ENCODE data around the gene RAB18.

Gene RAB18

GRCh38 chr10:27537787-27538186 lies 33.7 kb downstream of the RAB18 start:
- H3K9me2 ChIP-seq (replicated peaks; ENCODE audit: insufficient read depth, low read length) = no peaks in the 10 kb centered on the region
- no peaks in the 10 kb centered on the region for H3K79me2 ChIP-seq (ENCODE audit: low read length)
- no peak overlapping the region for H3K27ac ChIP-seq (ENCODE audit: low read length)
- no peak for TF ChIP-seq EZH2 (optimal IDR thresholded peaks at IDR 0.05; ENCODE audit: low read depth, low read length)
- no peak for TF ChIP-seq EZH2phosphoT487 (IDR thresholded peaks at IDR 0.05; ENCODE audit: low read length)
- TF ChIP-seq CTCF (IDR thresholded peaks at IDR 0.05; ENCODE audit: low read length) = no peak
- H2AFZ ChIP-seq (ENCODE audit: low read length) = no peak overlapping the region
- H3F3A ChIP-seq (ENCODE audit: insufficient read depth, low read length) = no peaks in the 10 kb centered on the region
- H3K4me2 ChIP-seq (ENCODE audit: low read depth, low read length) = no peak overlapping the region
- H3K4me3 ChIP-seq (ENCODE audit: low read length) = no peak overlapping the region
- no peaks in the 10 kb centered on the region for H3K9me3 ChIP-seq (replicated peaks; ENCODE audit: insufficient read depth, low read length)
- DNase-seq = no peak
- H3K36me3 ChIP-seq (replicated peaks; ENCODE audit: insufficient read depth, low read length) = 0 out of 2 replicates have a peak, but pooled peaks cover 7% of the 10 kb centered on the region
- no peaks in the 10 kb centered on the region for H4K20me1 ChIP-seq (ENCODE audit: insufficient read depth, low read length)
- no peaks in the 10 kb centered on the region for H3K27me3 ChIP-seq (replicated peaks; ENCODE audit: insufficient read depth, low read length)
- H3K4me1 ChIP-seq (ENCODE audit: low read length) = no peaks in the 10 kb centered on the region
- no peak overlapping the region for H3K9ac ChIP-seq (ENCODE audit: low read length)

GRCh38 chr10:27540672-27541071 lies 36.6 kb downstream of the RAB18 start:
- Histone ChIP-seq H3K27me3 (replicated peaks; ENCODE audit: insufficient read depth, low read length) (no peaks in the 10 kb centered on the region), H3K27ac (ENCODE audit: low read length) (no peak overlapping the region), H3K4me2 (ENCODE audit: low read depth, low read length) (no peak overlapping the region), H3K79me2 (ENCODE audit: low read length) (no peaks in the 10 kb centered on the region), H3K9ac (ENCODE audit: low read length) (no peak overlapping the region), H3K4me3 (ENCODE audit: low read length) (no peak overlapping the region), H3K9me2 (replicated peaks; ENCODE audit: insufficient read depth, low read length) (no peaks in the 10 kb centered on the region), H4K20me1 (ENCODE audit: insufficient read depth, low read length) (no peaks in the 10 kb centered on the region), H3K9me3 (replicated peaks; ENCODE audit: insufficient read depth, low read length) (no peaks in the 10 kb centered on the region), H2AFZ (ENCODE audit: low read length) (no peak overlapping the region), H3K36me3 (replicated peaks; ENCODE audit: insufficient read depth, low read length) (no peaks in the 10 kb centered on the region), H3K4me1 (ENCODE audit: low read length) (no peaks in the 10 kb centered on the region), H3F3A (ENCODE audit: insufficient read depth, low read length) (no peaks in the 10 kb centered on the region)
- no peak for TF ChIP-seq EZH2phosphoT487 (IDR thresholded peaks at IDR 0.05; ENCODE audit: low read length)
- no peak for TF ChIP-seq EZH2 (optimal IDR thresholded peaks at IDR 0.05; ENCODE audit: low read depth, low read length)
- no peak for TF ChIP-seq CTCF (IDR thresholded peaks at IDR 0.05; ENCODE audit: low read length)
- DNase-seq = no peak

- no peaks in the 10 kb centered on the region for H3K36me3 ChIP-seq (replicated peaks; ENCODE audit: insufficient read depth, low read length)
- no peak overlapping the region for H3K4me2 ChIP-seq (ENCODE audit: low read depth, low read length)
- H3K4me3 ChIP-seq (ENCODE audit: low read length) = no peak overlapping the region
- no peak overlapping the region for H3K27ac ChIP-seq (ENCODE audit: low read length)
- no peaks in the 10 kb centered on the region for H3K4me1 ChIP-seq (ENCODE audit: low read length)
- H3K79me2 ChIP-seq (ENCODE audit: low read length) = no peaks in the 10 kb centered on the region
- DNase-seq = no peak
- H3K9me3 ChIP-seq (replicated peaks; ENCODE audit: insufficient read depth, low read length) = no peaks in the 10 kb centered on the region
- no peaks in the 10 kb centered on the region for H3K27me3 ChIP-seq (replicated peaks; ENCODE audit: insufficient read depth, low read length)
- no peaks in the 10 kb centered on the region for H4K20me1 ChIP-seq (ENCODE audit: insufficient read depth, low read length)
- no peaks in the 10 kb centered on the region for H3K9me2 ChIP-seq (replicated peaks; ENCODE audit: insufficient read depth, low read length)
- H3K9ac ChIP-seq (ENCODE audit: low read length) = no peak overlapping the region
- TF ChIP-seq EZH2phosphoT487 (IDR thresholded peaks at IDR 0.05; ENCODE audit: low read length) (no peak), EZH2 (optimal IDR thresholded peaks at IDR 0.05; ENCODE audit: low read depth, low read length) (no peak)
- no peaks in the 10 kb centered on the region for H3F3A ChIP-seq (ENCODE audit: insufficient read depth, low read length)
- H2AFZ ChIP-seq (ENCODE audit: low read length) = no peak overlapping the region
Observed at GRCh38 chr10:27541796-27542729, 38.0 kb downstream of the RAB18 start.

GRCh38 chr10:27542812-27543211 lies 38.7 kb downstream of the RAB18 start:
- H3K27me3 ChIP-seq (replicated peaks; ENCODE audit: insufficient read depth, low read length) = no peaks in the 10 kb centered on the region
- TF ChIP-seq CTCF (IDR thresholded peaks at IDR 0.05; ENCODE audit: low read length) = no peak
- TF ChIP-seq EZH2 (optimal IDR thresholded peaks at IDR 0.05; ENCODE audit: low read depth, low read length) = no peak
- TF ChIP-seq EZH2phosphoT487 (IDR thresholded peaks at IDR 0.05; ENCODE audit: low read length) = no peak
- H3K4me1 ChIP-seq (ENCODE audit: low read length) = no peaks in the 10 kb centered on the region
- H3K79me2 ChIP-seq (ENCODE audit: low read length) = no peaks in the 10 kb centered on the region
- H3K9me3 ChIP-seq (replicated peaks; ENCODE audit: insufficient read depth, low read length) = no peaks in the 10 kb centered on the region
- no peak overlapping the region for H3K4me3 ChIP-seq (ENCODE audit: low read length)
- no peaks in the 10 kb centered on the region for H4K20me1 ChIP-seq (ENCODE audit: insufficient read depth, low read length)
- no peak overlapping the region for H2AFZ ChIP-seq (ENCODE audit: low read length)
- no peaks in the 10 kb centered on the region for H3K36me3 ChIP-seq (replicated peaks; ENCODE audit: insufficient read depth, low read length)
- DNase-seq = no peak
- H3K9ac ChIP-seq (ENCODE audit: low read length) = no peak overlapping the region
- no peak overlapping the region for H3K27ac ChIP-seq (ENCODE audit: low read length)
- no peak overlapping the region for H3K4me2 ChIP-seq (ENCODE audit: low read depth, low read length)
- no peaks in the 10 kb centered on the region for H3K9me2 ChIP-seq (replicated peaks; ENCODE audit: insufficient read depth, low read length)
- H3F3A ChIP-seq (ENCODE audit: insufficient read depth, low read length) = no peaks in the 10 kb centered on the region

All from MM.1S (cell line).